Left renal cortex interstitium (tissue), 4 donors: ENCODE measurements around the gene IL23A. TPM values are rescaled to one million over a fixed set of nuclear protein-coding genes. Genes with fewer than 3 reads are reported as not detected.
A peak's percentile ranks its signal among the peaks of the same experiment; 100 is the strongest.
"Not testable (repeated sequence)": the region's sequence is repeated elsewhere in the genome, so short reads cannot be mapped to it uniquely, and the experiment has no call there.

Experiments used
- DNase-seq, 4 donors: peaks; one replicate each; pipeline ENCODE4 v3.0.0-alpha.2; 2013; ENCODE audit warnings: low read depth in 4 of 4, low spot score in 2 of 4, missing footprints in 1 of 4
- polyA plus RNA-seq, 4 donors: library from polyadenylated mRNA; unstranded; fragments of 120-200 nt; gene quantifications; one replicate each; pipeline ENCODE4 v1.2.1, GENCODE V29; 2013; ENCODE audit not compliant: insufficient read length in 4 of 4

IL23A gene, protein sequence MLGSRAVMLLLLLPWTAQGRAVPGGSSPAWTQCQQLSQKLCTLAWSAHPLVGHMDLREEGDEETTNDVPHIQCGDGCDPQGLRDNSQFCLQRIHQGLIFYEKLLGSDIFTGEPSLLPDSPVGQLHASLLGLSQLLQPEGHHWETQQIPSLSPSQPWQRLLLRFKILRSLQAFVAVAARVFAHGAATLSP
- 1 to 10 TPM in 1 of 4 donors, under 1 TPM in 3; 0.59 to 1.2 (median 0.75) TPM for polyA plus RNA-seq

- no peak for DNase-seq
Observed at GRCh38 chr12:56338308-56339157, at the start of gene IL23A. Gene IL23A, plus strand, starts transcription at chr12:56338884. Its CDS starts 161 bp downstream, at chr12:56339045.

GRCh38 chr12:56293795-56294194 is 44.9 kb upstream of the IL23A start:
- no peak for DNase-seq

DNA sequence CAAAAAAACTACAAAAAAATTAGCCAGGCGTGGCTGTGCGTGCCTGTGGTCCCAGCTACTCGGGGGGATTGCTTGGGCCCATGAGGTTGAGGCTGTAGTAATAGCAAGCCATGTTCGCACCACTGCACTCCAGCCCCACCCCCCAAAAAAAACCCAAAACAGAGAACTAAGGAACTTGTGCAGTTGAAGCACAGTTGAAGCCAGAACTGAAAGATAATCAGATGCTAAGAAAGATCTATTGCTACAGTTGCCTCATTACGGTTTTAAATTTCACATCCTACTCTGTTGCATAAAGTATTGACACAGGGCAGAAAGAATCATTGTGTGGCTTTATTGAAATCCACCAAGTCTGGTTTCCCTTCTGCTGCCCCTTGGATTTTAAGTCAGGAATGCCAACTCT is 42.4 kb upstream of the IL23A start:
- DNase-seq, result no peak

DNA sequence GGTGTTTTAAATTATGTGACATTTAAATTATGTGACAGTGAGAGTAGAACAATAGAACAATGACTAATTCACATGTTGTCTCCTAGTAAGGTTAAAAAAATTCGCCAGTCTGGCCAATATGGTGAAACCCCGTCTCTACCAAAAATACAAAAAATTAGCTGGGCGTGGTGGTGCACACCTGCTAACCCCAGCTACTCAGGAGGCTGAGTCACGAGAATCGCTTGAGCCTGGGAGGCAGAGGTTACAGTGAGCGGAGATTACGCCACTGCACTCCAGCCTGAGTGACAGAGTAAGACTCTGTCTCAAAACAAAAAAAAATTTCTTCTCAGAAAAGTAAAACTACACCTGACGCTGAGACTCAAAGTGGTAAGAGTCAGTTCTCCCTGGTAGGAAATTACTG is 41.3 kb upstream of the IL23A start:
- DNase-seq, result no peak

- DNase-seq, result no peak
Observed at GRCh38 chr12:56298828-56299227, 39.9 kb upstream of the IL23A start.

- DNase-seq, result no peak
Observed at GRCh38 chr12:56299308-56299852, 39.3 kb upstream of the IL23A start.

GRCh38 chr12:56299853-56300643 is 38.6 kb upstream of the IL23A start, which contains the start of gene CS:
Gene CS, minus strand, starts transcription at chr12:56300330. Its CDS starts 129 bp downstream, at chr12:56300201.
- peak; percentile 87 to 96 (median 94) for DNase-seq

DNA sequence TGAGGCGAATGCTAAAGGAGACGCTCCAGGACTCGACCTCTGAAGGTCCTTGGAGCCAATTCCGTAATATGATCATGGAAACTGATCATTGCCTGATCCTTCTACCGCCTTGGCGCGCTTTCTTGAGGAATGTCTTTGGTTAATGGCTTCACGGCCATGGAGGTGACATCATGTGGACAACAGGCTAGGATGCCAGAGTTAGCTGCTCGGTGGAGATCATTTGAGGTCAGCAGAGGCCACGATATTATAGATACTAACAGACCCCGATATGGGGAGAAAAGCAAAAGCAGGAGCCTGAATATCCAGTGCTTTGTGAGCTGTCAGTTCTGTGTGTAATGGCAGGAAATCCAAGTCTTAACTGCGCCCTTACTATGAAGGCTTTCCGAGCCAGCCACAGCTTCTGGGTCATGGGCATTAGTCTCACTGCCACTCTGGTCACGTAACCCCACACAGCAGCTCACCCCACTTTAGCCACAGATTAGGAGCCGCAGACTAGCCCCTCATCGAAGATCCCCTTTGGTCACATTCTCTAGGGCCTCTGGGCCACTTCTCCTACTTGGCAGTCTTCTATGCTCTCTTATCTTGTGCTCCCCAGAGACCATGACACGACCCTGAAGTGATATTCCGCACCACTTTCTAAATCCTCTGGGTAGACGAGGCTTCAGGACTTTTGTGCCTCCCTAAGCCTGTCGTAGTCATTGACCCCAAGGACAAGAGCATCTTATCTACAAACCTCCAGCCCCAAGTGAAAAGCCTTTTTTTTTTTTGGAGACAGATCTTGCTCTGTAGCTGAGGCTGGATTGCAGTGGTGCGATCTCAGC is 37.8 kb upstream of the IL23A start:
- no peak for DNase-seq

DNA sequence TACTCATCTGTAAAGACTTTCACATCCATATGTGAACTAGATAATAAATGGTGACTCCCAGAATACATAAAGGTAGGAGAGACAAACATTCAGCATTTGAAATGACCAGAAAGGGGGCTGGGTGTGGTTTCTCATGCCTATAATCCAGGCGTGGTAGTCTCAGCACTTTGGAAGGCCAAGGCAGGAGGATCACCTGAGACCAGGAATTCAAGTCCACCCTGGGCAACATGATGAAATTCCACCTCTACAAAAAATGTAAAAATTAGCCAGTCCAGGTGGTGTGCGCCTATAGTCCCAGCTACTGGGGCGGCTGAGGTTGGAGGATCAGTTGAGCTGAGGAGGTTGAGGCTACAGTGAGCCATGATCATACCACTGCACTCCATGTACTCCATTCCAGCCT is 34.4 kb upstream of the IL23A start:
- DNase-seq, result no peak

GRCh38 chr12:56304872-56305590 is 33.7 kb upstream of the IL23A start:
- DNase-seq, result no peak

DNA sequence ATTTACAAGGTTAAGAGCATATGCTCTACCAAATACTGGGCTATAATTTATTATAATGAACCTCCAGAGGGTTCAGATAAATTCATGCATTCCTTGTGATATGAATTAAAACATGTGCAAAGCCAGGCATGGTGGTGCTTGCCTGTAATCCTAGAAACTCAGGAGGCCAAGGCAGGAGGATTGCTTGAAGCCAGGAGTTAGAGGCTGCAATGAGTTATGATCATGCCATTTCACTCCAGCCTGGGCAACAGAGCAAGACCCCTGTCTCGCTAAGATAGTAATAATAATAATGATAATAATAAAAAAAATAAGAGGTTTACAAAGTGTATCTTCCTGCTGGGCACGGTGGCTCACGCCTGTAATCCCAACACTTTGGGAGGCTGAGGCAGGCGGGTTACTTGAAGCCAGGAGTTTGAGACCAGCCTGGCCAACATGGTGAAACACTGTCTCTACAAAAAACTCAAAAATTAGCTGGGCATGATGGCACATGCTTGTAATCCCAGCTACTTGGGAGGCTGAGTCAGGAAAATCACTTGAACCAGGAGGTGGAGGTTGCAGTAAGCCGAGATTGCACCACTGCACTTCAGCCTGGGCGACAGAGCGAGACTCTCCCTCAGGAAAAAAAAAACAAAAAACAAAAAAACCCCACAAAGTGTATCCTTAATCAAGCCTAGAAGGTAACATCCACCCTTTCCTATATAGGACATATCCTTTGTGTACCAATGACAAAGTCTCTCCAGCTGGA is 31.3 kb upstream of the IL23A start:
- no peak for DNase-seq

DNA sequence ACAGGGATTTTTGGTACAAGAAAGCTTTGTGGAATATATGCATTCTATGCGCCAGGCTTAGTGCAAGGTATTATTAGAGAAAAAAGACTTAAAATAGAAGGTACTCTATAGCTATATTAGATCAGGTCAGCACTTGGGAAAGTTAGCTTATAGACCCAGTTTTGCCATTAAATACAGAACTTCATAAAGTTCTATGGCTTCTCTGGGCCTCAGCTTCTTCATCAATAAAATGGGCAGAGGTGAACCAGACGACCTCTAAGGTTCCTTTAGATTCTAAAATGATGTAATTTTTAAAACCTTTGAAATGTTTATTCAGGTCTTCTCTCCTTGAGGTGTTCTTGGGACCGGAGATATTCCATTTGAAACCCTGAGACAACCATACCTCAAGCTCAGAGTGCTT is 30.0 kb upstream of the IL23A start:
- no peak for DNase-seq

- no peak for DNase-seq
Observed at GRCh38 chr12:56311003-56311402, 27.7 kb upstream of the IL23A start.

- DNase-seq, result no peak
Observed at GRCh38 chr12:56315249-56315621, 23.4 kb upstream of the IL23A start.

DNA sequence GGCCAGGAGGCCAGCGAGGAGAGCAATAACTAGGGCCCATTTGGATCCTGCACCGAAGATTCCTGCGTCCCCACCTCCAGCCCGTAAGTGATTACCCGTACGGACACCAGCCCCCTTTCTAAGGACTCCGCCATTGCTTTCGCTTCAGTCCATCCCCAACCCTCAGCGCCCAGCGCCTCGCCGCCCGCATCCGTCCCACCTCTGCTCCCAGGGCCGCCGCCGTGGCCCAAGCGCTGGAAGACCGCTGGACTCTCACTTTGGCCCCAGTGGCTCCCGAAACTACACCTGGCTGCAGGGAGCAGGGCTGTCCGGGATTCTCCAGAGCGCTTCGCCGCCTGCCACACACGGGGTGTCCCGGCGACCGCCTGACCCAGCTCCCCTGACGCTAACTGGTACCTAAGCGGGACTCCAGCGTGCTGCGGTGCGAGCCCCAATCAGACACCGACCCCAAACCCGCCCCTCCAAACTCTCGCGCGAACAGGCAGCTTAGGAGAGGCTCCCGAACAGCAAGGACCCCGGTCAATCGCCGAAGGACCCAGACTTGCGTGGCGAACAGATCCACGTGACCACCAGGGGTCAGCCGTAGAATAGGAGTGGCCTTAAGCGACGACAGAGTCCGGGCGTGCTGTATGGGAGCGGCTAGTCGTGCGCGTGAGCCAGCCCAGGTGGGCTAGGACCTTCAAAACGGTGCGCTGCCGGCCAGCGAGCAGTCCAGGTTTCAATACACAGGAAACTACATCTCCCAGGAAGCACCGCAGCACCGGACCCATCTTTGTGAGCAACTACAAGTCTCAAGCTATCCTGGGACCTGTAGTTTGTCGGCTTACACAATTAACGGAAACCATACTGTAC is 22.8 kb upstream of the IL23A start, which contains the start of gene CNPY2:
CNPY2 (minus strand) TSS at position 367 of the 852 bp plus-strand sequence. CDS start 771 bp downstream, outside the sequence.
- DNase-seq, result peak; percentile 90 to 96 (median 94)

DNA sequence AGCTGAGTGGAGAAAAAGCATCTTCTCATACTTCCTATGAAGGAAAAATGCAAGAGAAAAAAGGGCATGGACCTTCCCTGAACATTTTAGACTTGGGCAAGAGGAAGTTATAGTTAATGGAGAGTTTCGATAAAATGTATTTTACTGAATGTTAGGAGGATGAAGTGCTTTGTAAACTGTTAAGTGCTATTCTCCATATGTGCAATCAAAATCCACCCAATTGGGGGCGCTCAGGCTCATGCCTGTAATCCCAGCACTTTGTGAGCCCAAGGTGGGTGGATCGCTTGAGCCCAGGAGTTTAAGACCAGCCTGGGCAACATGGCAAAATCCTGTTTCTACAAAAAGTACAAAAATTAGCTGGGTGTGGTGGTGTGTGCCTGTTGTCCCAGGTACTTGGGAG is 21.0 kb upstream of the IL23A start:
- DNase-seq, result no peak

GRCh38 chr12:56321027-56321426 is 17.7 kb upstream of the IL23A start:
- no peak for DNase-seq

DNA sequence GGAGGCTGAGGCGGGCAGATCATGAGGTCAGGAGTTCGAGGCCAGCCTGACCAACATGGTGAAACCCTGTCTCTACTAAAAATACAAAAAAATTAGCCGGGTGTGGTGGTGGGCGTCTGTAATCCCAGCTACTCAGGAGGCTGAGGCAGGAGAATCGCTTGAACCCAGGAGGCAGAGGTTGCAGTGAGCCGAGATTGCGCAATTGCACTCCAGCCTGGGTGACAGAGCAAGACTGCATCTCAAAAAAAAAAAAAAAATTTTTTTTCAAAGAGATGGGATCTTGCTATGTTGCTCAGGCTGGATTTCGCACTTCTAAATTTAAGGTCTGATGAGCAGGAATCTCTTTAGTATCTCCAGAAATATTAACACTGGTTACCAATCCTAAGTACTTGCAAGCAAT is 17.1 kb upstream of the IL23A start:
- DNase-seq, result not testable (repeated sequence)
